Ovary (tissue), 3 donors: ENCODE data around the gene RSRC1.

Source experiments
- POLR2A ChIP-seq: fragments of 450-650 bp; IDR thresholded peaks from one replicate; pipeline ENCODE4 v1.6.1; 2017; ENCODE audit warnings: antibody characterized with exemption, mild to moderate bottlenecking, moderate library complexity
- TF ChIP-seq, protein P1 (sequence below), 3 donors: fragments of 450-650 bp in 2 of 3; fragments of 200-600 bp in 1 of 3; IDR thresholded peaks; one replicate each; pipeline versions ENCODE4 v1.5.1 to v1.8.0; 2016 to 2022; ENCODE audit warnings: antibody characterized with exemption in 3 of 3, mild to moderate bottlenecking in 1 of 3
- donor health status: DM: no; HTN: no; CAD: no.

GRCh38 chr3:158127250-158128219 is 17.6 kb downstream of the RSRC1 start:
- TF ChIP-seq, protein P1, sequence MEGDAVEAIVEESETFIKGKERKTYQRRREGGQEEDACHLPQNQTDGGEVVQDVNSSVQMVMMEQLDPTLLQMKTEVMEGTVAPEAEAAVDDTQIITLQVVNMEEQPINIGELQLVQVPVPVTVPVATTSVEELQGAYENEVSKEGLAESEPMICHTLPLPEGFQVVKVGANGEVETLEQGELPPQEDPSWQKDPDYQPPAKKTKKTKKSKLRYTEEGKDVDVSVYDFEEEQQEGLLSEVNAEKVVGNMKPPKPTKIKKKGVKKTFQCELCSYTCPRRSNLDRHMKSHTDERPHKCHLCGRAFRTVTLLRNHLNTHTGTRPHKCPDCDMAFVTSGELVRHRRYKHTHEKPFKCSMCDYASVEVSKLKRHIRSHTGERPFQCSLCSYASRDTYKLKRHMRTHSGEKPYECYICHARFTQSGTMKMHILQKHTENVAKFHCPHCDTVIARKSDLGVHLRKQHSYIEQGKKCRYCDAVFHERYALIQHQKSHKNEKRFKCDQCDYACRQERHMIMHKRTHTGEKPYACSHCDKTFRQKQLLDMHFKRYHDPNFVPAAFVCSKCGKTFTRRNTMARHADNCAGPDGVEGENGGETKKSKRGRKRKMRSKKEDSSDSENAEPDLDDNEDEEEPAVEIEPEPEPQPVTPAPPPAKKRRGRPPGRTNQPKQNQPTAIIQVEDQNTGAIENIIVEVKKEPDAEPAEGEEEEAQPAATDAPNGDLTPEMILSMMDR (IDR thresholded peaks at IDR 0.05), result no peak
- TF ChIP-seq POLR2A, result no peak
